GM19467 (cell line): Measurements from ENCODE around the gene BCOR.

Source experiments
- ATAC-seq: cut with Tn5 transposase; IDR thresholded peaks from one replicate; pipeline ENCODE4 v1.9.1; 2021; ENCODE audit warnings: mild to moderate bottlenecking, moderate library complexity; ENCODE audit not compliant: unreplicated experiment

Gene BCOR

GRCh38 chrX:40099055-40099958, 1.5 kb upstream of the BCOR start:
- ATAC-seq = no peak

- ATAC-seq = no peak
Observed at GRCh38 chrX:40098264-40099054, 701 bp upstream of the BCOR start.

GRCh38 chrX:40097141-40097503, 636 bp downstream of the BCOR start:
- ATAC-seq = no peak

- no peak for ATAC-seq
Observed at GRCh38 chrX:40096395-40097091, 1.2 kb downstream of the BCOR start.

GRCh38 chrX:40095583-40096394, 2.0 kb downstream of the BCOR start:
- no peak for ATAC-seq

- ATAC-seq = no peak
Observed at GRCh38 chrX:40094900-40095582, 2.7 kb downstream of the BCOR start.

- ATAC-seq = no peak
Observed at GRCh38 chrX:40094041-40094899, 3.5 kb downstream of the BCOR start.

- ATAC-seq = no peak
Observed at GRCh38 chrX:40093586-40093985, 4.2 kb downstream of the BCOR start.

- ATAC-seq = no peak
Observed at GRCh38 chrX:40092808-40093435, 4.8 kb downstream of the BCOR start.

GRCh38 chrX:40091691-40092421, 5.9 kb downstream of the BCOR start:
- ATAC-seq = no peak

- no peak for ATAC-seq
Observed at GRCh38 chrX:40090961-40091360, 6.8 kb downstream of the BCOR start.

GRCh38 chrX:40090050-40090804, 7.5 kb downstream of the BCOR start:
- no peak for ATAC-seq

- no peak for ATAC-seq
Observed at GRCh38 chrX:40088803-40089540, 8.8 kb downstream of the BCOR start.

- ATAC-seq = no peak
Observed at GRCh38 chrX:40088299-40088625, 9.5 kb downstream of the BCOR start.

- no peak for ATAC-seq
Observed at GRCh38 chrX:40087425-40088298, 10.1 kb downstream of the BCOR start.
